NB4 (cell line): ENCODE results near the gene NUP107.
"Not testable (repeated sequence)": the region's sequence is repeated elsewhere in the genome, so short reads cannot be mapped to it uniquely, and the experiment has no call there.

Experiments used
- CTCF ChIP-seq: IDR thresholded peaks from one replicate; pipeline ENCODE4 v1.5.1; 2012; ENCODE audit warnings: low read depth, low read length
- MYC ChIP-seq: IDR thresholded peaks from 2 replicates; pipeline ENCODE4 v1.6.1; 2011; ENCODE audit warnings: low read depth, low read length
- POLR2A ChIP-seq: IDR thresholded peaks from 2 replicates; pipeline ENCODE4 v1.6.1; 2011; ENCODE audit warnings: mild to moderate bottlenecking; ENCODE audit not compliant: insufficient read length; ENCODE audit errors: extremely low read depth
- TF ChIP-seq, protein P1 (sequence below): IDR thresholded peaks from 2 replicates; pipeline ENCODE4 v1.6.1; 2011; ENCODE audit warnings: low read depth, low read length

DNA sequence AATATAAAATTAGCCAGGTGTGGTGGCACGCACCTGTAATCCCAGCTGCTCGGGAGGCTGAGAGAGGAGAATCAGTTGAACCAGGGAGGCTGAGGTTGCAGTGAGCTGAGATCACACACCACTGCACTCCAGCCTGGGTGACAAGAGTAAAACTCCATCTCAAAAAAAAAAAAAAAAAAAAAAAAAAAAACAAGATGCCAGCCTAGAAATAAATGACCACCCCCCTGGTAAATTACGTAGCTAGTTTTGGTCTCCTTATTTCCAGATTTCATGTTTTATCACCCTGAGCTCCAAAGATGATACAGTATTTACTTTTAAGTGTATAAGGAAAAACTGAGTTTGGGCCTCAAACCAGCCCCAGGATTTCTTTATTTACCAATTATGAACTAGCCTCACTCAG lies 49.3 kb upstream of the NUP107 start:
- TF ChIP-seq CTCF, POLR2A, MYC: not testable (repeated sequence)
- TF ChIP-seq, protein P1, sequence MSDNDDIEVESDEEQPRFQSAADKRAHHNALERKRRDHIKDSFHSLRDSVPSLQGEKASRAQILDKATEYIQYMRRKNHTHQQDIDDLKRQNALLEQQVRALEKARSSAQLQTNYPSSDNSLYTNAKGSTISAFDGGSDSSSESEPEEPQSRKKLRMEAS: not testable (repeated sequence)
